Measurements from ENCODE around the gene EBF3. TPM values are rescaled to one million over a fixed set of nuclear protein-coding genes. Genes with fewer than 3 reads are reported as not detected.

EBF3 gene
- total and polyA plus RNA-seq, 4 donors, result 0.13 to 23.3 (median 4.3) TPM

DNA sequence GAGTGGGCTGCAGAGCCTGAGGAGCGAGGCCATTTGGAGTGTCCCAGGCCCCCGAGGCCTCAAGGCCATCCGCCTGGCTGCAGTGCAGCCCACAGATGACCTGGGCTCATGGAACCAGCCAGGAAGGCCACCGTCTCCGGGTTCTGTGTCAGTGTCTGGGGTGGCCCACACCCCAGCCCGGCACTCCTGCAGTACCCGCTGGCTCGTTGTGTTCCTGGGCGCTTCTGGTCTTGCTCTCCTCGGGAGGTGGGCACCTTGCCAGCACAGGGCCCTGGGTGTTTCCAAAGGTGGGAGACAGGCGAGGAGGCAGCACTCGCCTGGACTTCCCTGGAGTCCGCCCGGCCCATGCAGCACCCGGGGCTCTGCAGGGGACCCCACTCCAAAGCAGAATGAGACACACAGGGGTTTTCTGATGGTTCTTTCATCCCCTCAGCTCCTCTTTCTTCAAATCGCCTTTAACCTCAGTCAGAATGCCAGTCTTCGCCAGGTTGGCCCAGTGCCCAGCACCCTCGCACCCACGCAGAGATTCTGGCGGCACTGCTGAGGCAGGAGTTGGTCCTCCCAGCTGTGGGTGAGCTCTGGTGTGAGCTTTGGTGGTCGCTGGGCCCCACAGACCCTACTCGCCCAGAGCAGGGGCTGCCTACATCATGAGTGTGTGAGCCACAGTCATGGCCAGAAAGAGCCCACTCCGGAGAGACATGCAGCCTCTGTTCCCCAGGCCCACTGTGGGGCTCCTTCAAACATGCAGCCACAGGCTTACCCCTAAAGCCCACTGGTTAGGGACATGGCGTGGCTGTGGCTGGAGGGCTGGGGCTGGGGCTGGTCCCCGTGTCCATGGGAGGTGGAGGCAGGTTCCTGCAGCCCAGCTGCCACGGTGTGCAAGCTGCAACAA is 155.7 kb downstream of the EBF3 start:
- 73 to 77% methylated on average over 26 of the region's 26 CpGs for WGBS, 2 donors
- Histone ChIP-seq H3K4me3 (ENCODE audit: low read length in 2 of 2) (no peak overlapping the region), H3K27me3 (ENCODE audit: control insufficient read depth in 1 of 2, insufficient read depth in 2 of 2, low read length in 1 of 2) (no peaks in the 10 kb centered on the region), H3K9me3 (ENCODE audit: control insufficient read depth, low read length) (peaks cover 4% of the 10 kb centered on the region), H3K4me1 (ENCODE audit: control insufficient read depth in 1 of 2, insufficient read depth in 2 of 2, low read length in 2 of 2) (no peaks in the 10 kb centered on the region), H3K36me3 (ENCODE audit: control insufficient read depth in 1 of 2, insufficient read depth in 2 of 2, low read length in 1 of 2) (no peaks in the 10 kb centered on the region), H3K27ac (ENCODE audit: low read depth in 1 of 2, low read length in 2 of 2) (no peak overlapping the region)
- DNase-seq, result no peak
- intact Hi-C loops (cut with DNase I), result no loop called here
- ATAC-seq (ENCODE audit: low FRiP score), result no peak

DNA sequence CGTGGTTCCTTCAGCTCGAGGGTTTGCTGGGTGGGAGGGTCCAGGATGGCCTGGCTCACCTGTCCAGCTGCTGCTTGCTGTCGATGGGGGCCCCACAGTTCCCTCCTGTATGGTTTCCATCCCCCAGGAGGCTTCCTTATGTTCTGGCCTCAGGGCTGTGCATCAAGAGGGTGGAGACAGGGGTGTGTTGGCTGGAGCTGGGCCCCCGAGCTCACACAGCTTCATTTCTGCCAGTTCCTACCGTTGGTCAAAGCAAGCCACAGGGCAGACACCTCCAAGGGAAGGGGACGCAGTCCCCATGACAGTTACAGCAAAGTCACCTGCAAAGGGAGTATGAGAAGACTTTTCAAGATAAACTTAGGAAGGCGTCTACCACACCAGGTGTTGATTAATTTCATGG is 156.9 kb downstream of the EBF3 start:
- ATAC-seq (ENCODE audit: low FRiP score) (no peak), DNase-seq (no peak)
- Histone ChIP-seq H3K27me3 (ENCODE audit: control insufficient read depth in 1 of 2, insufficient read depth in 2 of 2, low read length in 1 of 2) (no peaks in the 10 kb centered on the region), H3K36me3 (ENCODE audit: control insufficient read depth in 1 of 2, insufficient read depth in 2 of 2, low read length in 1 of 2) (no peaks in the 10 kb centered on the region), H3K4me1 (ENCODE audit: control insufficient read depth in 1 of 2, insufficient read depth in 2 of 2, low read length in 2 of 2) (no peaks in the 10 kb centered on the region), H3K4me3 (ENCODE audit: low read length in 2 of 2) (no peak overlapping the region), H3K27ac (ENCODE audit: low read depth in 1 of 2, low read length in 2 of 2) (no peak overlapping the region), H3K9me3 (ENCODE audit: control insufficient read depth, low read length) (peaks cover 7% of the 10 kb centered on the region)
- intact Hi-C loops (cut with DNase I), result no loop called here
- 85 to 88% methylated on average over 7 of the region's 7 CpGs for WGBS, 2 donors

DNA sequence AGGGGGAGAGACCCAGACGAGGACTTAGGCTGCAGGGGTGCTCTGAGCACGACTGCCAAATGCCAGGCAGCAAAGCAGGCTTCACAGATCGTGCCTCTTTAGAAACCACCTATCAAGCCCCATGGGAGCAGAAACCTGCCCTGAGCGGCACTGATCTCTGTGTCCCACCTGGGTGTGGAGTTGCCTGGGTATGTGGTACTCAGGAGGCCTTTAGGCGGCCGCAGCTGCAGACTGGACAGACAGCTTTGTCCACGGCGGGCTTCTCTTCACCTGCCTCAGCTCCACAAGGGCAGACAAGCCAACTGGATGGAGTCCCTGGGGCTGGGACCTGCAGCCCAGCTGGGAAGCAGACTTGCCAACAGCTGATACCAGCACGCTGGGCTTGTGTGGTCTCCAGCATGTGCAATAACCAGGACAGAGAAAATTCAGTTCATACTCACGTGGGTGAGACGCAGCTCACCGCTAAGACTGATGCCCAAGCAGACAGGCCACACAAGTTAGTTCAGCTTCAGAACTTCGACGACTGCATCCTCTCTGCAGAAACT is 163.2 kb downstream of the EBF3 start:
- no peak overlapping the region for H3K4me3 ChIP-seq (ENCODE audit: low read length in 2 of 2)
- no peaks in the 10 kb centered on the region for H3K36me3 ChIP-seq (ENCODE audit: control insufficient read depth in 1 of 2, insufficient read depth in 2 of 2, low read length in 1 of 2)
- no peaks in the 10 kb centered on the region for H3K4me1 ChIP-seq (ENCODE audit: control insufficient read depth in 1 of 2, insufficient read depth in 2 of 2, low read length in 2 of 2)
- H3K27ac ChIP-seq (ENCODE audit: low read depth in 1 of 2, low read length in 2 of 2), result no peak overlapping the region
- ATAC-seq (ENCODE audit: low FRiP score) (no peak), DNase-seq (no peak)
- peaks cover 6% of the 10 kb centered on the region for H3K9me3 ChIP-seq (ENCODE audit: control insufficient read depth, low read length)
- no peaks in the 10 kb centered on the region for H3K27me3 ChIP-seq (ENCODE audit: control insufficient read depth in 1 of 2, insufficient read depth in 2 of 2, low read length in 1 of 2)
- 56 to 59% methylated on average over 14 of the region's 14 CpGs for WGBS, 2 donors
- intact Hi-C loops (cut with DNase I), result no loop called here

DNA sequence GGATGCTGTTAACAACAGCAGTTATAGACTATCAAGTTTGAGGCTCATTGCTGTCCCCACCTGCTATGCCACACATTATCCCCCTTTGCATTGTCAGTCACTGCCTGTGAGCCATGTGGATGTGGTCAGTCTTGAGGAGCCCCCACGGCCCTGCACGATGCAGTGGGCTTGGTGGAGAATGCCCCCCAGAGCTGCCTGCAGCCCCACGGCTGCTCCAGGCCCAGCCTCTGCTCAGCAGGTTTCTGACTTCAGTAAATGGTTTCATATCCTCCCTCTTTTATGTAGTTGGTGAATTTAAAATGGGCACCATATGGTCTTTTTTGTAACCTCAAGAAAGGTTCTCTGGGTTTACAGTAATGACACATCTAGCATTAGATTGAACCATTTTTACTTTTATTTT is 164.1 kb downstream of the EBF3 start:
- peaks cover 4% of the 10 kb centered on the region for H3K9me3 ChIP-seq (ENCODE audit: control insufficient read depth, low read length)
- no peak for ATAC-seq (ENCODE audit: low FRiP score)
- H3K4me1 ChIP-seq (ENCODE audit: control insufficient read depth in 1 of 2, insufficient read depth in 2 of 2, low read length in 2 of 2), result no peaks in the 10 kb centered on the region
- H3K36me3 ChIP-seq (ENCODE audit: control insufficient read depth in 1 of 2, insufficient read depth in 2 of 2, low read length in 1 of 2), result no peaks in the 10 kb centered on the region
- H3K4me3 ChIP-seq (ENCODE audit: low read length in 2 of 2), result no peak overlapping the region
- no peaks in the 10 kb centered on the region for H3K27me3 ChIP-seq (ENCODE audit: control insufficient read depth in 1 of 2, insufficient read depth in 2 of 2, low read length in 1 of 2)
- WGBS, 2 donors, result 73 to 85% methylated on average over 3 of the region's 3 CpGs
- no peak overlapping the region for H3K27ac ChIP-seq (ENCODE audit: low read depth in 1 of 2, low read length in 2 of 2)
- no peak for DNase-seq
- intact Hi-C loops (cut with DNase I), result no loop called here

DNA sequence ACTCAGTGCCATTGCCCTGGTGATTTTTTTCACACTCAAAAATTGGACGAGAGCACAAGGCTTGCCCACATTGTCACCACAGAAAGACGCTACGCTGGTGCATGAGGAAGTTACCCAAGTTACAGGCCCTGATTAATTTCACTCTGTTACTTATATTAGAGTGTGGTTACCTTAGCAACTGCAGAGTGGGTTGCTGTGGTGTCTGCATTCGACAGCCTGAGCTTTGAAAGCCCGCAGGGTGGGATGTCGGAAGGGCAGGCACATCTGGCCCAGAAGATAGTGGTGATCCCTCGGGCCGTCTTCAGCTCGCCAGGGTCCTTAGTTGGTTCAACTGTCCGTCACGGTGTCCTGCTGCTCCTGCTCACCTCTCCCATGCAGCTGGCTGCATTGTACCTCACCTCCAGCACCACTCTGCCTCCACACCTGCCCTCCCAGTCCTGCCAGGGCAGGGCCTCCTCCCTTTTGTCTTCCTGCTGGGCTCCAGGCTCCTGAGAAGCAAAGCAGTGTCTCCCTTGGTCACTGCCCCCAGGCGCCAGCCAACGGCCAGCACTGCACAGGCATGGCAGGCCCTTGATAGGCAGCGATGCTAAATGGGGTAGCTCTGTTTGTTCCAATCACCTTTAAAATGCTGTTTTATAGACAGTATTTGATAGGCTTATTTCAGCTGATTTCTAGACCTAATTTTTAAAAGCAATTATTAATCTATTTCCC is 167.2 kb downstream of the EBF3 start:
- ATAC-seq (ENCODE audit: low FRiP score) (no peak), DNase-seq (no peak)
- Histone ChIP-seq H3K9me3 (ENCODE audit: control insufficient read depth, low read length) (peaks cover 5% of the 10 kb centered on the region), H3K4me1 (ENCODE audit: control insufficient read depth in 1 of 2, insufficient read depth in 2 of 2, low read length in 2 of 2) (no peaks in the 10 kb centered on the region), H3K27me3 (ENCODE audit: control insufficient read depth in 1 of 2, insufficient read depth in 2 of 2, low read length in 1 of 2) (no peaks in the 10 kb centered on the region), H3K27ac (ENCODE audit: low read depth in 1 of 2, low read length in 2 of 2) (no peak overlapping the region), H3K36me3 (ENCODE audit: control insufficient read depth in 1 of 2, insufficient read depth in 2 of 2, low read length in 1 of 2) (no peaks in the 10 kb centered on the region), H3K4me3 (ENCODE audit: low read length in 2 of 2) (no peak overlapping the region)
- WGBS, 2 donors, result 76 to 83% methylated on average over 14 of the region's 14 CpGs
- intact Hi-C loops (cut with DNase I), result no loop called here

DNA sequence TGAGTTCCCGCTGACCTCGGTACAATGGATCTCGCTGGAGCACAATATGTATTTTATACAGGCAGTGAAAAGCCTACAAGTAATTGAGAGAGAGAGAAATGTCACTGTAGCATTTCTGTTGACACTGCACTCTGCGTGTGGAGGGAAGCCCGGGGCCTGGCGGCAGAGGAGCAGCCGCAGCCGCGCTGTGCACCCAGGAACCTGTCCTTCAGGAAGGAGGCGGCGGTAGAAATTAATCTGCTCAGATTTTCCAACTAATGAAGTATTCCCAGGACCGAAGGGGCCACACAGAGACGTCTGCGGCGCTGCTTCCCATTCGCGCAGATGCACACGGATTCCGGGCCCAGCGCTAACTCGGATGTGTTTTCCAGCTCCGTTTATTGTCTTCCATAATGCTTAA is 170.1 kb downstream of the EBF3 start:
- intact Hi-C loops (cut with DNase I), result no loop called here
- Histone ChIP-seq H3K4me3 (ENCODE audit: low read length in 2 of 2) (no peak overlapping the region), H3K27me3 (ENCODE audit: control insufficient read depth in 1 of 2, insufficient read depth in 2 of 2, low read length in 1 of 2) (no peaks in the 10 kb centered on the region), H3K36me3 (ENCODE audit: control insufficient read depth in 1 of 2, insufficient read depth in 2 of 2, low read length in 1 of 2) (no peaks in the 10 kb centered on the region), H3K4me1 (ENCODE audit: control insufficient read depth in 1 of 2, insufficient read depth in 2 of 2, low read length in 2 of 2) (no peaks in the 10 kb centered on the region), H3K27ac (ENCODE audit: low read depth in 1 of 2, low read length in 2 of 2) (no peak overlapping the region), H3K9me3 (ENCODE audit: control insufficient read depth, low read length) (peaks cover 5% of the 10 kb centered on the region)
- ATAC-seq (ENCODE audit: low FRiP score), result no peak
- WGBS, 2 donors, result 91 to 92% methylated on average over 22 of the region's 22 CpGs
- no peak for DNase-seq

DNA sequence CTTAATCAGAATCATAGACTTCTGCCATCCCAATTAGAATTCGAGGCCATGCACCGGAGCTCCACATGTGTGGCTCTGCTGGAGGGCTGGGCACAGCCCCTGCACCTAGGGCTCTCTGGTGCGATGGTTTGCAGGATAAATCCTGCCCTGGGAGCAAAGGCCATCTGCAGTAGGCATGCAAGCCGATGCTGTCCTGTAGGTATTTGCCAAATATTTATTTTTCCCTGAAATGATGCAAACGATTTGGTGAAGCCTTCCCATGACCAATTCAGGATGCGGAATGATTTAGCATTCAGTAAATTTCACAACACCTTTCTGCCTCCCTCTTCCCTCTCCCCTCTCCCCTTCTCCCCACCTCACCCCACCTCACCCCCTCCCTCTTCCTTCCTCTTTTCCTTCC is 170.6 kb downstream of the EBF3 start:
- Histone ChIP-seq H3K9me3 (ENCODE audit: control insufficient read depth, low read length) (peaks cover 5% of the 10 kb centered on the region), H3K4me3 (ENCODE audit: low read length in 2 of 2) (no peak overlapping the region), H3K27me3 (ENCODE audit: control insufficient read depth in 1 of 2, insufficient read depth in 2 of 2, low read length in 1 of 2) (no peaks in the 10 kb centered on the region), H3K36me3 (ENCODE audit: control insufficient read depth in 1 of 2, insufficient read depth in 2 of 2, low read length in 1 of 2) (no peaks in the 10 kb centered on the region), H3K4me1 (ENCODE audit: control insufficient read depth in 1 of 2, insufficient read depth in 2 of 2, low read length in 2 of 2) (no peaks in the 10 kb centered on the region), H3K27ac (ENCODE audit: low read depth in 1 of 2, low read length in 2 of 2) (no peak overlapping the region)
- ATAC-seq (ENCODE audit: low FRiP score) (no peak), DNase-seq (no peak)
- intact Hi-C loops (cut with DNase I), result no loop called here
- 77 to 79% methylated on average over 6 of the region's 6 CpGs for WGBS, 2 donors

DNA sequence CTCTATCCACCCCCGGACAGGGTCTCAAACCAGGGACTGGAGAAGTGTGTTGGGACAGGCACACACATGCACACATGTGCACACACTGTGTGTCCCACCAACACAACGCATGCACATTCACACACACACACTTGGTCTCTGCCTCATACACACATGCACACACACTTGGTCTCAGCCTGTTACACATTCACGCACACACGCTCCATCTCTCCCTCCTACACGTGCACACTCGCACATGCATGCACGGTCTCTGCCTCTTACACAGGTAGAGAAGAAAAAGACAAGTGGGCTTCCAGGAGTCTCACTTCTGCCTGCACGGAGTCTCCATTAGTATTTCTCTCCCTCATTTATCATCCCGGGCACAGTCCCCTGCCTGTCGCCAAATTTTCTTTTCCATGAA is 171.2 kb downstream of the EBF3 start:
- Histone ChIP-seq H3K4me1 (ENCODE audit: control insufficient read depth in 1 of 2, insufficient read depth in 2 of 2, low read length in 2 of 2) (no peaks in the 10 kb centered on the region), H3K4me3 (ENCODE audit: low read length in 2 of 2) (no peak overlapping the region), H3K36me3 (ENCODE audit: control insufficient read depth in 1 of 2, insufficient read depth in 2 of 2, low read length in 1 of 2) (no peaks in the 10 kb centered on the region), H3K27ac (ENCODE audit: low read depth in 1 of 2, low read length in 2 of 2) (no peak overlapping the region), H3K9me3 (ENCODE audit: control insufficient read depth, low read length) (peaks cover 7% of the 10 kb centered on the region), H3K27me3 (ENCODE audit: control insufficient read depth in 1 of 2, insufficient read depth in 2 of 2, low read length in 1 of 2) (no peaks in the 10 kb centered on the region)
- WGBS, 2 donors, result 90 to 93% methylated on average over 10 of the region's 10 CpGs
- peak in 1 of 2 donors; percentile 31 for DNase-seq
- intact Hi-C loops (cut with DNase I), result no loop called here
- ATAC-seq (ENCODE audit: low FRiP score), result no peak
